Hindlimb muscle (tissue), 1 donor: ENCODE data around the gene CYB5RL. TPM values are rescaled to one million over a fixed set of nuclear protein-coding genes. Genes with fewer than 3 reads are reported as not detected.

Source experiments
- DNase-seq: peaks from one replicate; pipeline ENCODE4 v3.0.0-alpha.2; 2013
- polyA plus RNA-seq: library from polyadenylated mRNA; unstranded; fragments of 120-200 nt; gene quantifications from one replicate; pipeline ENCODE4 v1.2.1, GENCODE V29; 2013; ENCODE audit not compliant: insufficient read length

Gene CYB5RL
- polyA plus RNA-seq, 1 donor, result 7.3 TPM

GRCh38 chr1:54157401-54157800 lies 42.4 kb downstream of the CYB5RL start:
- no peak for DNase-seq

DNA sequence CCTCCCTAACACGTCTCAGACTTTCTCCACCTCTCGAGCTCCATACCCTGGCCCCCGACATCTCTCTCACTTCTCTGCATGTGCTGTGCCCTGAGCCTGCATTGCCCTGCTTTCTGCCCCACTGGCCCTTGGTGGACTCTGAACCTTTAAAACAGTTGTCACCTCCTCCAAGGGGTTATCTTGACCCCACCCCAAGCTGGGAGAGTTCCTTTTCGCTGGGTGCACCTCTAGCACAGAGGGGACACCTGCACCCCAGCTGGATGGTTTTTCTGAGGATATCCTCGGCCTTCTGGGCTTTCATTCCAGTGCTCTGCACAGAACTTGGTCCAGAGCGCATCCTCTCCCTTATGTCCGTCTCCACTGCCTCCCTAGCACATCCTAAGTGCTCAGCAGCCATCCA lies 42.8 kb downstream of the CYB5RL start:
- DNase-seq, result no peak

DNA sequence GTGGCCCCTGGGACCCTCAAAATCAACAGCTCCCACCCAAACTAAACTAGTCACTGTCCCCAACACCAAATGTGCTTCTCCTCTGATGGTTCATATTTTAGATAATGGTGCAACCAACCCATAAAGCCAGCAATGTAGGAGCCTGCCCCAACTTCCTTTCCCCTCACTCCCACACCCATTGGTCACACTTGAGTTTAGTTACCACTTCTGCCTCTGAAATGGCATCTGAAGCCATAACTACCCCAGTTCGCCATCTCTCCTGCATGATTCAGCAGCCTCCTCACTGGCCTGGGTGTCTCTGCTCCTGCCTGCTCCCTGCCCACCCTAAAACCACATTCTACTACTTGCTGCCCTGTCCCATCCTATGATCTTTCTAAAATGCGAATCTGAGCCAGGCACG lies 43.6 kb downstream of the CYB5RL start:
- no peak for DNase-seq

DNA sequence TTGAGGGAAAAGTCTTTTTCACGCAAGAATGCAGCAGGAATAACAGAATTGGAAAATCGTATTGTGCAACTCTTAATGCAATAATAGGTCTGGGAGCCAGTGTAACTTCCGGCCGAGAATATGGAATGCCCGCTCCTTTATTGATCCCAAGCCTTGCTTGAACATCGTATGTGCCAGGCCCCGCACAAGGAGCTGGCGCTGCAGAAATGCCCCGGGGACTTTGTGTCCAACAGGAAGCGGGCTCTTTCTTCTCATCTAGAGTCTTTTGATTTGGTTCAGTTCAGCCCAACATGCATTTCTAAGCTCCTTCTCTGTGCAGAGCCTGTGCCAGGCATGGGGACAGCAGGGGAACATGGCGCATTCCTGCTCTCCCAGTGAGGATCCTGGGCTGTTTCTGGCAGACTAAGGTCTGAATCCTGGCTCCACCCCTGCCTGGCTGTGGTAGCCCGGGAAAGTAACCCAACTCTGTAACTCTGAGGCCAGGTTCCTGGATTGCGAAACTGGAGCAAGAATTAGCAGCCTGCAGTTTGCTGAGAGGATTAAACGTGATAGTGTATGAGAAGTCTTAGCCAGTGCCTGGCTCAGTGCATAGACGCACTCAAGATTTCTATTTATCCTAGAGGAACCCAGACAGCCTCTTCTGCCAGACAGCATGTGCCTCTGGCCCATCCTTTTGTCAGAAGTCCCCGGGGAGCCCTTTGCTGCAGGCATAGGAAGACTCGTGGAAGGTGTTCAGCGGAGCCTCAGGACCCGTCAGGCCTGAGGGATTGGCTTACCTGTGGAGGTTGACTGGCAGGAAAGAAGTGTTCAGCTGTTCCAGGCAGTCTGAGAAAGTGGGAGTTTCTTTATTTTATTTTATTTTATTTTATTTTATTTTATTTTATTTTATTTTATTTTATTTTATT lies 46.0 kb downstream of the CYB5RL start:
- peak; percentile 62 for DNase-seq

DNA sequence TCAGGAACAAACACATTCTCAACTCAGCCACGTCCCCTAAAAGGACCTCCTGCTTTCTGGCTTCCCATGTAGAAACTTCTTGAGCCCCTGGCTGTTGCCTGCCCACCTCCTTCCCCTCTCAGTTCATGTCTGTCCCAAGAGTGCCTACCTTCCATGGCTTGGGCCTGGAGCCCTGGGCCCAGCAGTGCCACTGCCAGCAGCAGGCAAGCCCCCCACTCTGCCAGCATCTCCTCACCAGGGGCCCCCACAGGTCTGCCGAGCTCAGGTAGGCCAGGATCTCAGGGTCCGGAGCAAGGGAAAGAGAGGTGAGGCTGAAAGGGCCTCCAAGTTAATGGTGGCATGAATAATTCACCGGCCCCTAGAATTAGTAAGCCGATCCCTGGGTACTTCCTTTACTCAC lies 47.1 kb downstream of the CYB5RL start, which contains the start of gene CDCP2:
TSS of gene CDCP2 (minus strand) at position 305 of the 400 bp plus-strand sequence. CDS start at position 227, 78 bp downstream.
- no peak for DNase-seq

GRCh38 chr1:54151013-54151412 lies 48.8 kb downstream of the CYB5RL start:
- no peak for DNase-seq

Other genes with a start within 250 kb of the CYB5RL start
- not detected for gene LDLRAD1, start 181.8 kb downstream of the CYB5RL start, polyA plus RNA-seq
- 133 TPM for gene TMEM59, start 146.8 kb downstream of the CYB5RL start, polyA plus RNA-seq
- 6.3 TPM for gene TCEANC2, start 146.4 kb downstream of the CYB5RL start, polyA plus RNA-seq
- gene CDCP2, start 47.0 kb downstream of the CYB5RL start, polyA plus RNA-seq, result not detected
- 65.1 TPM for gene MRPL37, start 137 bp upstream of the CYB5RL start, polyA plus RNA-seq
- 67.2 TPM for gene SSBP3, start 206.4 kb upstream of the CYB5RL start, polyA plus RNA-seq